Fibroblast of skin of left biceps (primary cell): Measurements from ENCODE around the gene GTF2E1.
"Not testable (repeated sequence)": the region's sequence is repeated elsewhere in the genome, so short reads cannot be mapped to it uniquely, and the experiment has no call there.

Experiments used
- DNase-seq, 2 experiments: peaks; one replicate each; pipeline ENCODE4 v3.0.0-alpha.2; 2013; ENCODE audit warnings: low read depth in 2 of 2

GTF2E1 gene

DNA sequence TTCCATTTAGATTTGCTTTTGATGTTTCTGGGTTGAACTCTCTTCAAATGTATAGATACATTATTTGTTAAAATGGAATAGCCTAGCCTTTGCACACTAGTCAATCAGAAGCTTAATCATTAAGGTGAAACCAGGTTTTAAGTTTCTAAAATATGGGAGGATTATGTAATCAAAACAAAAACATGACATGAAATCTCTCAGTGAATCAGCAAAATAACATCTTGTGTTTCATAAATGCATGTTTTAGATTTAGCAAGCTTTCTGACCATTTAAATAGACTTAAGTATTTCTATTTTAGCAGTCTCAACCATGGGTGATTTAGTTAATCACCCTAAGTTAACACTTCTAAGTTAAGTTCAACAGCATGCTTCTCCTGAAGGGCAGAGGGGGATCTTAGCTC is 11.3 kb downstream of the GTF2E1 start:
- DNase-seq, result no peak

DNA sequence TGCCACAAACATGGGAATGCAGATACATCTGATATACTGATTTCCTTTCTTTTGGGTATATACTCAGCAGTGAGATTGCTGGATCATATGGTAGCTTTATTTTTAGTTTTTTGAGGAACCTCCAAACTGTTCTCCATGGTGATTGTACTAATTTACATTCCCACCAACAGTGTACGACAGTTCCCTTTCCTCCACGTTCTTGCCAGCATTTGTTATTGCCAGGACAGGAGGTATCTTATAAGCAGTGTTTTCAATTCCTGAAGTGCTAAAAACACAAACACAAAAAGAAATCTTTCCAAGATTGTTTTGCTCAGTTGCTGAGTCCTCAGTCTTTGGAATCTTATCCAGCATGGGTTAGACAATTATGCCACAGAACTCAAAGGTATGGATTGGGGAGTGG is 13.5 kb downstream of the GTF2E1 start:
- no peak for DNase-seq

DNA sequence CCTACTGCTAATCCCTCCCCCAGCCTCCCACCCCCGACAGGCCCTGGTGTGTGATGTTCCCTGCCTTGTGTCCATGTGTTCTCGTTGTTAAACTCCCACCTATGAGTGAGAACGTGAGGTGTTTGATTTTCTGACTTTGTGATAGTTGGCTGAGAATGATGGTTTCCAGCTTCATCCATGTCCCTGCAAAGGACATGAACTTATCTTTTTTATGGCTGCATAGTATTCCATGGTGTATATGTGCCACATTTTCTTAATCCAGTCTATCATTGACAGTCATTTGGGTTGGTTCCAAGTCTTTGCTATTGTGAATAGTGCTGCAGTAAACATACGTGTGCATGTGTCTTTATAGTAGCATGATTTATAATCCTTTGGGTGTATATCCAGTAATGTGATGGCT is 16.0 kb downstream of the GTF2E1 start:
- not testable (repeated sequence) for DNase-seq

DNA sequence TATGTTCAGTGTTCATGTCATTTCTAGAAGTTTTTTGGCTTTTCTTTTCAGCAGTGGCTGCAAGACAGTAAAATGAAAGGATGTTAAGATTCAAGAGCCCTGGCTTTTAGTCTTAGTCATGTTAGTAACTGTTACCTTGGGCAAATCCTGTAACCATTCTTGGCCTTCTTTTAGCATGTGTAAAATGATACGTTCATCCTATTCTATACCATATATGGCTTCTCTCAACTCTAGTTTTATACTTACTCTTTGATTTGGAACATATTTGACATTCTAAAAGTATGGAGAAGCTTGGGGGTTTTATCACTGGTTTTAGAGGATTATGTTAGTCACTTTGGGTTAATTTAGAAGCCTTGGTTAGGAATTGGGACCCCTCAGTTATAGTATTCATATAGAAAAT is 20.1 kb downstream of the GTF2E1 start:
- peak; percentile 65 to 73 for DNase-seq

DNA sequence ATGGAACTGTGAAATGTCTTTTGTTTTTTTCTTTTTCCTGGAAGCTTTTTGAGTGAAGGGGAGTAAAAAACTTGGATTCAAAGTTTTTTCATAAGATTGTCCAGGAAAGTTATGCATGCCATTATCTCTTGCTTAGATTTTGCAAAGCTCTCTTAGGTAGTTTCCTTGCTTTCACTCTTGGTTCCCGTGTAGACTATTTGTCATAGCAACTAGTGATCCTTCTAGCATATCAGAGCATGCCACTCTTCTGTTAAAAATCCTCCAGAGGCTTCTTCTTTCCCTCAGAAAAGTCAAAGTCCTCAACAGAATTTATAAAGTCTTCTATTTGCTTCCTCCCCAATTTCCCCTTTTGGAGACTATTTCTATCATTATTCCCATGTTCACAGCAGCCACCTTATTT is 21.1 kb downstream of the GTF2E1 start:
- no peak for DNase-seq

DNA sequence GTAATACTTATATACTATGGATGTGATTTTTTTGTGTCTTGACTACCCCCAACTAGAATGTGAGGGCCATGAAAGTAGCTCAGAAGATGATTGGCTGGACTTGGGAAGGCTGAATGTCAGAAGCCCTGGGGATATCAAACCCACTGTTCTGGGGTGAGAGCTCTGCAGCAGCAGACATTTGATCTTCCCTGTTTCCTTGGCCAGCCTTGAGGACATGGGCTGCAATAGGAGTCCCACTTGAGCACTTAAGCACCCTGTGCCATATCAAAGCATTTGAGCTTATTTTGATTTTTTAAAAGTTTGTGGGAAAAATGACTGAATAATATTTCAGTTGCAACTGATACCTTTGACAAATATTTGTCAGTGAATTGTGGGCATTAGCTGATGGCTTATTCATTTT is 21.7 kb downstream of the GTF2E1 start:
- no peak for DNase-seq

DNA sequence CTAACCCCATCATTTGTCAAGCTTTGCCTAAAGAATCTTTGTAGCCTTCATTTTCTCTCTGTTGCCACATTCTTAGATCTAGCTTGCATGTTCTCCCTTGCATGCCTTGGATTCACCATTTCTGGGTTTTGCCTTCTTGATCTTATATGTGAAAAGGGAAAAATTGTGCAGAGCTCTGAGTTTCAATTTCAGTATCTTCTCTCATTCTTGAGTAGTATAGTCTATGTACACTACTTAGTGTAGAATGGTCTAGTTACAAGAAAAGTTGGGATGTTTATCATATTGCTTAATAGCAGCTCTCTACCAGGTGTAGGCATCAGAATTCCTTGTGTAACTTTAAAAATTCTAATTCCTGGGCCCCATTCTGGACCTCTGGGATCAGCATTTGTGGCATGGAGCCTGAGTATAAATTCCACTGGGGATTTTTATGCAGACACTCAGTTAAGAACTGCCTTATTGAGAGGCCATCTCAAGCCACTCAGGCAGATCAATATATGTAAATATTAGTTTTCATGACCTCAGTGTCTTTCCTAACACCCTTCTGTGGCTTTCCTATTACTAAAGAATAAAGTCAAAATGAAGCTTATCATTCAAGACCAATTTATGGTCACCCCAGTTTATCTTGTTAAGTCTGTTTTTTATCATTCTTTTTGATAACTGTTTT is 23.4 kb downstream of the GTF2E1 start:
- no peak for DNase-seq

DNA sequence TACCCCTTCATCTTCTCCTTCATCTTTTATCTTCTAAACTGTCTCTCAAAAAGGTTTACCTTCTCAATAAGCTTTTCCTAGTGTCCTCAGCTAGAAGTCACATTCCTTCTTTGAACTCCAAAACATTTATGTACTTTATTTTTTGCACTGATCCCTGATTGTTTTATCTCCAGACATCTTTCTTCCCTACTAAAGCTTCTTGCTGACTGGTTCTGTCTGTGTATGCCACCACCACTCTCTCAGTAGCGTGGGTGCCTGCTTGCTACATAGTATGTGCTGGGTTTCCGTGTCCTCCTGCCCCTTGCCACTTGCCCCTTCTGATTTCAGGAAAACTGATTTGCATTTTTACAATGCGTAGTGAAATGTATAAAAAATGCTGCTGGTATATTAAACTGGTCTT is 24.0 kb downstream of the GTF2E1 start:
- no peak for DNase-seq

DNA sequence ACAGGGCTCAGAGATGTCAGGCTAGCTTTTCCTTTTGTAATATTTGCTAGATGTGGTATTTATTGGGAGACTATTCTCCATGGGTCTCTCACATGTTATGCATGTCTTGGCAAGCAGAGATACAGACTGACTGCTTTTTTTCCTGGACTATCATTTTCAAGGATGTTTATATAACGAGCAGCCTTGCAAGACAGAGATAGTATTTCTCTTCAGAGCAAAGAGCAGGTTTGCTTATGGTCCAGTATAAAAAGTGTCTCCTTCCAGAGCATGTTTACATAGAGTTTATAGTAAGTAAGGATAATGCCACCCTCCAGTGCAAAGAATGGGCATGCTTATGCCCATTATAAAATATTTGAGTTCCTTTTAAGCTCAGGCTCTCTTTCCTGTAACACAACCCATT is 24.6 kb downstream of the GTF2E1 start:
- no peak for DNase-seq

DNA sequence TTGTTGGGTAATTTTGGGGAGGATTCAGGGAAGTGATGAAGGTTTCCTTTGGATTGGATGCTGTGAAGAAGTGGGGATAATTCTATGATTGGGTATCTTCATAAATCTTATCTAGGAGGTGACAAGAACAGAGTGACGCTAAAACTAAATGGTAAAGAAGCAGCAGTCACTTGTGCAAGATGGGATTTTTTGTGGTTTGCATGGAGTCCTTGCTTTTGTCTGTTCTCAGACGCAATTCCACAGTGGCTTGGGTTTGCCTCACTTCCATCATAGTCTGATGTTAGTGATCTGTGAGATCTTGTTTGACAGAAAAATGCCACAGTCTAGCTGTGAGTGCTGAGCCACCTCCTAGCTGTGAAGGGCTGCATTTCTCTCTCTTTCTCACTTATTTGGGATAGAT is 26.9 kb downstream of the GTF2E1 start:
- no peak for DNase-seq

DNA sequence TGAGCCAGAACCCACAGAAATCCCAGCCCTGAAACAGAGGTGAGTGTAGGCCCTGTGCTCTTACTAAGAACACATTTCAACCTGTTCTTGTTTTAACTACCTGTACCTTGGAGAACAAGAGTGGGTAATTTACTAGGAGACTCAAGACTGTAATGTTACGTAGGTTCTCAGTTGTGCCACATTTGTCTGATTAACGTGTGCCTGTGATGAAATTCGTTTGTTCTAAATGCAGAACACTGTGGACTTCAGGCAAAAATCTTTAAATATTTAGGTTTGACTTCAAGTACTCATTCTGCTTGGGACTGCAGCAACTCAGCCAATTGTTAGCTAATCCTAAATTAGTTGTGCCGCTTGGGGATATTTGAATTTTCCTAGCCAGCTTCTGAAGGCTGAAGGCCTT is 28.3 kb downstream of the GTF2E1 start:
- DNase-seq, result no peak

DNA sequence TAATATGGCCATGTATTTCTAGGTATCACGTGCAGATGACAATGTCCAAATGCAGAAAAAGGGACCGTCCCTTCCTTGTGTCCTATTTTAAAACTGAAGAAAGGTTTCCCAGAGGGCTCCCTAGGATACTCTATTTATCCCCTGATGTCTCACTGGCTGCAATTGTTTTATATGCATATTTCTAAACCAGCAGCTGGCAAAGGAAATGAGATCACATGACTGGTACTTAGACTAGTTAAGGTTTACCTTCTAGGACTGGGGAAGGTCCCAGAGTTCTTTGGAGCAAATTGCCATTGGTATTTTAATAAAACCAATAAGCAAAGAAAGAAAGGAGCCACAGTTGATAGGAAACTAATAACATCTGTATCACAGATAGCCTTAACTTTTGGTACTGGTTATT is 29.5 kb downstream of the GTF2E1 start:
- no peak for DNase-seq

DNA sequence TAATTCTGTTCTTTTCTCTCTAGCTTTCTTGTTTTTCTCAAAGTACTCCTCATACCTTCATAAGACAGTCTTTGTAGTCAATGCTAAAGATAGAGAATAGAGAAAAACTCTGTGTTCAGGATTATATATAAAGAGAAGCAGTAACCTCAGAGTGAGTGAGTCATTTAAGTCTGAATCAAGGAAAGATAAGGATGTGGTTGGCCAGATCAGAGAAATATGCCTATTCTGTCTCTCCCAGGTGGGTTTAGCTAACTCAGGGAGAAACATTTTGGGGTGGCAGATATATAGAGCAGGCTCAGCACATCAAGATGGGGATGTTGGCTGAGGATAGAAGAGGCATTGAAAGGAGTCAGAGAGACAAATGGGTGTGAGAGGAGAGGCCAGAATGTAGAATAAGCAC is 31.4 kb downstream of the GTF2E1 start:
- no peak for DNase-seq

DNA sequence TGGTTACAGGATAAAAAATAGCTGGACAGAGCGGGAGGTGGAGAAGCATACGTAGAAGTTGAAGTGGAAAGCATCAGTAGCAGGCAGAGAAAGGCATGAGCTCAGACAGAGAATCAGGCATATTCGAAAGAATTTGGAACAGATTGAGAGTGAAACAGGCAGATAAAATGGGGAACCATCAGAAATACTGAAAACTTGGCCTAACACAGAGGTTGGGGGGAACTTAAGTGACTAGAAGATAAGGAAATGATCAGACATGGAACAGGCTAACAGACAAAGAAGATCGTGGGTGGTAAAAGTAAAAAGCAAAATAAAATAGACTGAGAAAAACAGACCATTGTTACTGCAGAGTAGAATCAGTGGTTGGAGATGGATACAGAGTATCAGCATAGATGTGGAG is 32.9 kb downstream of the GTF2E1 start:
- DNase-seq, result no peak

DNA sequence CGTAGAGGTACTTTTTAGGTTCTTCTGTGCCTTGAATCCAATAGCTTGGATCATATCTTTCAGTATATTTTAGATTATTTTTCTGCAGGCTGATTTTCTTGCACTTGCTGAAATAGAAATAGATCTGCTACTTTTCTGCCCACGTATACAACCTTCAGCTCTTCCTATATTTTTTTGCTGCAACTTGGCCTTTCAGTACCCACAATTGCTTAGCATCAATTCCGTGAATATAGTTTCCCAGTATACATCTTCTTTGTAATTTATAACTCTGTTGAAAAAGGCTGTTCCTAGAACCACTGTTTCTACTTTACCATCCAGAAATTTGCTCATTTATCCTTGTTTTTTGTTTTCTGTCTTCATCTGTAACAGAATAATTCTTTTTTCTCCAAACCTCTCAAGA is 36.2 kb downstream of the GTF2E1 start:
- DNase-seq, result no peak

DNA sequence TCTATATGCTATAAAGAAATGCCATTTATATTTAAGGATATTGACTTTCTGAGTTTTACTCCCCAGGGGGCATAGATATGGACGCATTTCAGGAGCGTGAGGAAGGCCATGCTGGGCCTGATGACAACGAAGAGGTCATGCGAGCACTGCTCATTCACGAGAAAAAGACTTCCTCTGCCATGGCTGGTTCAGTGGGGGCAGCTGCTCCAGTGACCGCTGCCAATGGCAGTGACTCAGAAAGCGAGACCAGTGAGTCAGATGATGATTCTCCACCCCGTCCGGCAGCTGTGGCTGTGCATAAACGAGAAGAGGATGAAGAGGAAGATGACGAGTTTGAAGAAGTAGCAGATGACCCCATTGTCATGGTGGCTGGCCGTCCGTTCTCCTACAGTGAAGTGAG is 38.4 kb downstream of the GTF2E1 start:
- DNase-seq, result no peak

DNA sequence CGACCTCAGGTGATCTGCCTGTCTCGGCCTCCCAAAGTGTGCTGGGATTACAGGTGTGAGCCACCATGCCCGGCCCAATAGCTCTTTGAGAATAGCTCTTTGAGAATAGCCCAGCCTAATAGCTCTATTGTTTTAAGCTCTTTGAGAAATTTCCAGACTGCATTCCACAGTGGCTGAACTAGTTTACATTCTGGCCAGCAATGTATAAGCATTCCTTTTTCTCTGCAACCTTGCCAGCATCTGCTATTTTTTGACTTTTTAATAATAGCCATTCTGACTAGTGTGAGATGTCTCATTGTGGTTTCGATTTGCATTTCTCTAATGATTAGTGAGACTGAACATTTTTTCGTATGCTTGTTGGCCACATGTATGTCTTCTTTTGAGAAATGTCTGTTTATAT is 43.3 kb downstream of the GTF2E1 start:
- DNase-seq, result peak; percentile 60 to 62

DNA sequence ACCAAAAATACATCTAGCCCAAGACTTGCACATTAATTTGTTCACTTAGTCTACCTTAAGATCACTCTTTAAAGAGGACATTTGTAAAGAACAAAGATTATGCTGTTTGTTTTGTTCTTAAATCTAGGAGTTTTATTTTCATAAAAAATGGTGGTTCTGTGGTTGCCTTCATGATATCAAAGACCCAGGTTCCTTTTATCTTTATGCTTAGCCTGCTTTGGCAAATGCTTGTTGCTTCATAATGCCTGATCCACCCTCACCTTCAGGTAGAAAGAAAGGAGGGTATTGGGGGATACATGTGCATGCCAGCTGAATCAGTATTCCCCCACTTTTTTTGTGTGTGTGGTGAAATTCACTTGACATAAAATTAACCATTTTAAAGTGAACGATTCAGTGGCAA is 48.5 kb downstream of the GTF2E1 start:
- no peak for DNase-seq

DNA sequence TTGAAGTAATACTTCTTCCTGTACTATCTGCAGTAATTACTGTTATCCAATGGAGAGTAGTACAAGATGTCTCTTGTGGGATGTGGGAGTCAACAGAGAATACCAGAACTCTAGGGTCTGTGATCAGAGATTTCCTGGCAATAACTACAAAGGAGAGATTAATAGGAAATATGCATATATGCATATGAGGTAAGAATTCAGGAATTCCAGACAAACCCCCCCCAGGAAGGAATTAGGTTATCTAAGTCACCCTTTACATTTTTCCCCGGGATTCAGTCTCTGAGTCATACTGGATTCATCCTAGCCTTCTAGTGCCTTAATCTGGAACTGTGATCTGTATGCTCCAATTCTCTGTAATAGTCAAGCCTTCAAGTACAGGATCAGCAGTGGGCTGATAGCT is 49.4 kb downstream of the GTF2E1 start:
- DNase-seq, result peak; percentile 73 to 79

DNA sequence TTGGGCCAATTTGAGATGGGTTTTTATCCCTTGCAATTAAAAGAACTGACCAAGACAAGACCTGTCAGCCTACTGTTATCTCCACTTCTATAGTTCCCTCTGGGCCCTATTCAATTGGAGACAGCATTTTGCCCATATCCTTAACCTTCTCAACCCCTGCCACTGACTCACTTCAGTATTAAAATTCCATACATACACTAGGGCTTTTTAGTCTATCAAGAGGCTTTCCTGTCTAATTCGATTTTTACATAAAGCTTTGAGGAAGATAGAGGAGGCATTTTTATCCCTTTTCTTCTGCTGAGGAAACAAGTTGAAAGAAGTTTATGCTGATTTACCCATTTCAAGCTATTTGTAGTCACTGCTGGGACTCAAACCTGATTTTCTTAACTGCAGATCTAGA is 51.1 kb downstream of the GTF2E1 start:
- no peak for DNase-seq

DNA sequence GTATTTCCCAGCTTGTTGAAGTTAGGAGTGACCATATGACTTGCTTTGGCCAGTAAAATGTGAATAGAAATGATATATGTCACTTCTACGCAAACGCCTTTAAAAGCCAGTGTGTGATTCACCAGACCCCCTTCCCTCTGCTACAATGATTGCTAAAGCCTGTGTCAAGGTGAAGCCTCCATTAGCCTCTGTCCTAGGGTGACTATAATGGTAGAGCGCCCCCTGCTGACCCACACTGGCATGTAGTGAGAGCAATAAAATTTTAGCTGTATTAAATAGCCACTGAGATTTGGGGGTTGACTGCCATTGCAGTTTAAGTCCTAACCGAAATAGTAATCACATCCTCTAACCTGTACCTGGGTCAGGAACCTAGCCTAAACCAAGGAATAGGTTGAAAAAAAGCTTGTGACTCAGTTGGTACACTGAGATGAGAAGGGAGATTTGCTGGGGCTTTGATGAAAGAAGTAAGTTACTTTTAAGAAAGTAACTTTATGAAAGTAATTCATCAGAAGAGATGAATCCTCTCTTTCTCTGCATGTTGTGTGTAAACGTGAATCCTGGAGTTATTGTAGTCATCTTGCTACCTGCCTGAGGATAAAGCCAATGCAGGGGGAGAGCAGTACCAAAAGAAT is 52.6 kb downstream of the GTF2E1 start:
- DNase-seq, result peak; percentile 46 to 55

DNA sequence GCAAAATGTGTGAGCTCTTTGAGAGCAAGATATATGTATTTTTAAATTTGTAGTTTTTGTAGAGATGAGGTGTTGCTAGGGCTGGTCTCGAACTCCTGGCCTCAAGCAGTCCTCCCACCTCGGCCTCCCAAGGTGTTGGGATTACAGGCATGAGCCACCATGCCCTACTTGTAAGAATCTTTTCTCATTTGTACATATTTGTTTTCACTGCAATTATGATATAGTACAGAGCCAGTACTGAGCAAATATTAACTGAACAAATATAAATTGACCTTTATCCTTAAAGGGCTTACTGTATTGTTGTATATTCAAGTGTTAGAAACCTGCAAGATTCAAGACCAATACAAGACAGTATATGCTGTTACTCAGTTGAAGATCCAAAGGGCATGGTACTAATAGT is 53.4 kb downstream of the GTF2E1 start:
- DNase-seq, result no peak

DNA sequence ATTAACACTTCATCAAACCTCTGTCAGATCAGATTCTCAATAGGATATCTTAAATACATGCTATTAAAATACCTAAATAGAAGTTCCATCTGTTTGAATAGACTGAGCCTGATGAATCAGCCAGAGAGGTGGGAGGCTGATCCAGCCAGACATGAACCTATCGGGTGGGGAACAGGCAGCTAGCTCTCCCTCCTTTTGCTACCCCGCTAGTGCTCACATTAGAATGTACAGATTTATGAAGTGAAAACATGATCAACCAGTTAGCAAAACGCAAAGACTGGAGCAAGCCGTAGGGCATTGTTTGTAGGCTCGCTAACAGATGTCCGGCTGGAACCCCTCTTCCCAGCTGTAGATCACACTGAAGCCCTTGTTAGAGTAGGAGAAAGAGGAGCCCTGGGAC is 54.4 kb downstream of the GTF2E1 start:
- no peak for DNase-seq

DNA sequence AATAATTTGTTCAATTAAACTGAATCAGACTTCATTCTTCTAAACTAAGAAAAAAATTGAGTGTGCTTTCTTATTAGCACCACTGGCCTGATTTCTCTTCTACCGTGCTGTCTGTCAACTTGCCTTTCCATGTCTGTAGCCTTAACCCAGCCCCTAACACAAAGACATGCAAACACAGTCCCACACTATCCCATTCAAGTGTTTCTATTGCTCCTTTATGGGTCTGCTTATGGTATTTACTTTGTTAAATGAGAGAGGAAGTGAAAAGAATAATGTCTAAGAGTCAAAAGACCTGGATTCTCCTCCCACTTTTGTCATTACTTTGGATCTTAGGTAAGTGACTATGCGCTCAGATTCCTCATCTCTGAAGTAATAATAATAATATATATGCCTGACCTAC is 55.3 kb downstream of the GTF2E1 start:
- DNase-seq, result no peak
